Vagina (tissue), 2 donors: ENCODE results near the gene ANO1.

ENCODE experiments used
- POLR2A ChIP-seq, 2 donors: fragments of 450-650 bp; IDR thresholded peaks; one replicate each; pipeline ENCODE4 v1.6.1; 2017; ENCODE audit warnings: antibody characterized with exemption in 2 of 2, mild to moderate bottlenecking in 2 of 2, moderate library complexity in 2 of 2
- POLR2AphosphoS5 ChIP-seq, 2 donors: sonication (generic); formaldehyde crosslinking; IDR thresholded peaks; one replicate each; pipeline ENCODE4 v1.9.0; 2017; ENCODE audit warnings: antibody characterized with exemption in 2 of 2, mild to moderate bottlenecking in 2 of 2, low read depth in 1 of 2; ENCODE audit not compliant: insufficient read depth in 1 of 2

DNA sequence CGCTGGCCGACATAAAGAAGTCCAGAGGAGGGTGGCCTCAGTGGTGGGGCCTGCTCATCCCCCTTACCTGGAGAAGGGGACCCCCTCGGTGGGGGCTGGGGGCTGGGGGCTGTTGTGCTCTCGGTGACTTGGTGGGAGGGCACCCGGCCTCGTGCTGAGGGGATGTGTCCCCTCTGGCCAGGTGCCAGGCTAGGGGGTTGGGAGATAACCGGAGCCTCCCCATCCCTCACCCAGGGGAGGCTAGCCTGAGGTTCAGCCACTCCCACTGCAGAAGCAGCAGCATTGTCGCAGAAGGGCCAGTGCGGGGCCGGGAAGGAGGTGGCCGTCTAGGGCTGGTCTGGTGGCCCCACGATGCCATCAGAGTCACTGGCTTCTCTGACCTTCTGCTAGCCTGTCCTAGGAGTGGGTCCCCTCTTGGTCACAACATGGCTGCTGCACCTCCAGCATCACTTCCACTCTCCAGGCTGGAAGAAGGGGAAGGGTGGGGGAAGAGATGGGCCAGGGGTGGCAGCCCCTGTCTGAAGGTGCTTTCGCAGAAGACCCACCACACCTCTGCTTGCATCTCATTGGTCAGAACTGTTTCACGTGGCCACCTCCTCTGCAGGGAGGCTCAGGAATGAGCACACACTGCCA lies 80.8 kb downstream of the ANO1 start:
- TF ChIP-seq POLR2A (IDR thresholded peaks at IDR 0.05) (no peak), POLR2AphosphoS5 (IDR thresholded peaks at IDR 0.05; ENCODE audit: insufficient read depth in 1 of 2, low read depth in 1 of 2) (no peak)
